K562 (cell line): ENCODE measurements around the gene CDC42SE2. TPM values are rescaled to one million over a fixed set of nuclear protein-coding genes. Genes with fewer than 3 reads are reported as not detected.

ENCODE experiments used
- ATAC-seq: fragments of 200-7000 bp; cut with Tn5 transposase; 3 replicates; pipeline ENCODE4 v1.9.1; 2020; ENCODE audit warnings: moderate library complexity
- BruUV-seq: library from RNA; stranded (reverse); fragments of 400-500 nt; replicated peaks from 2 replicates; lab custom pipeline; 2021; lab: Mats Ljungman, UMichigan
- CTCF ChIA-PET: fragments of 300-600 bp; formaldehyde crosslinking; extraction: SDS; loops from one replicate; lab custom pipeline; 2021; ENCODE audit warnings: low intra/inter-chr PET ratio; lab: Yijun Ruan, JAX
- POLR2A ChIA-PET: fragments of 300-600, 350-650 bp; sonication (Branson Sonifier 250); formaldehyde crosslinking; extraction: SDS; loops from one replicate; lab custom pipeline; 2021; ENCODE audit warnings: antibody characterized with exemption, inconsistent platforms; lab: Yijun Ruan, JAX
- DNase-seq, 4 experiments: peaks; one replicate each; pipeline versions ENCODE4 v3.0.0 to v3.0.0-alpha.2; 2011 to 2018; ENCODE audit warnings: low spot score in 3 of 4, mixed read lengths in 3 of 4; ENCODE audit errors: extremely low read depth in 1 of 4
- FAIRE-seq: peaks from 2 replicates; lab custom pipeline; 2011; peaks lifted over from hg19 to GRCh38; lab: Jason Lieb, UNC
- H2AFZ ChIP-seq: 2 replicates; pipeline ENCODE4 v1.6.0; 2011; ENCODE audit warnings: low read depth, low read length, control low read depth, inconsistent platforms
- H3K27ac ChIP-seq: fragments of 200-600 bp; 3 replicates; pipeline ENCODE4 v1.8.0; 2011; ENCODE audit warnings: low read depth, mild to moderate bottlenecking, control low read depth, inconsistent platforms, low read length, moderate library complexity, mixed read lengths; ENCODE audit errors: extremely low read depth
- H3K27me3 ChIP-seq, 2 experiments: fragments of 300-600 bp in 1 of 2; 2 replicates in 1 of 2; 3 replicates in 1 of 2; pipeline versions ENCODE4 v1.6.0 to v1.8.0; 2011; ENCODE audit warnings: inconsistent platforms in 2 of 2, low read length in 2 of 2, mild to moderate bottlenecking in 1 of 2, mixed read lengths in 1 of 2, moderate library complexity in 1 of 2; ENCODE audit not compliant: control insufficient read depth in 2 of 2, insufficient read depth in 2 of 2
- H3K36me3 ChIP-seq: fragments of 300-600 bp; 3 replicates; pipeline ENCODE4 v1.8.0; 2011; ENCODE audit warnings: mild to moderate bottlenecking, low read length, inconsistent platforms; ENCODE audit not compliant: control insufficient read depth, insufficient read depth
- H3K4me1 ChIP-seq, 2 experiments: fragments of 200-600 bp in 1 of 2; replicated peaks in 1 of 2; 2 replicates in 1 of 2; 3 replicates in 1 of 2; pipeline versions ENCODE4 v1.5.1 to v1.8.0; 2011; ENCODE audit warnings: inconsistent platforms in 2 of 2, low read length in 2 of 2, mild to moderate bottlenecking in 1 of 2, mixed read lengths in 1 of 2, moderate library complexity in 1 of 2; ENCODE audit not compliant: control insufficient read depth in 2 of 2, insufficient read depth in 2 of 2
- H3K4me2 ChIP-seq: 2 replicates; pipeline ENCODE4 v1.6.1; 2011; ENCODE audit warnings: low read length, control low read depth, inconsistent platforms, mixed read lengths; ENCODE audit not compliant: insufficient read depth
- H3K4me3 ChIP-seq: fragments of 200-600 bp; sonication (generic), shearing (Covaris generic); 2 replicates; pipeline ENCODE4 v1.5.1; 2016; ENCODE audit warnings: control low read depth, inconsistent platforms
- H3K79me2 ChIP-seq: fragments of 200-600 bp; 3 replicates; pipeline ENCODE4 v1.8.0; 2011; ENCODE audit warnings: low read length, inconsistent platforms; ENCODE audit not compliant: control insufficient read depth, insufficient read depth
- H3K9ac ChIP-seq, 2 experiments: 2 replicates each; pipeline versions ENCODE4 v1.6.0 to v1.6.1; 2011; ENCODE audit warnings: low read depth in 2 of 2, low read length in 2 of 2, control low read depth in 1 of 2, inconsistent platforms in 1 of 2, mild to moderate bottlenecking in 1 of 2, mixed read lengths in 1 of 2; ENCODE audit not compliant: insufficient read depth in 1 of 2
- H3K9me1 ChIP-seq: one replicate; pipeline ENCODE4 v1.6.0; 2011; ENCODE audit warnings: inconsistent platforms, mild to moderate bottlenecking, low read length, moderate library complexity; ENCODE audit not compliant: control insufficient read depth, insufficient read depth
- H3K9me3 ChIP-seq: replicated peaks from 2 replicates; pipeline ENCODE4 v1.5.1; 2011; ENCODE audit warnings: low read depth, low read length, inconsistent platforms; ENCODE audit not compliant: control insufficient read depth, insufficient read depth
- H4K20me1 ChIP-seq: replicated peaks from 2 replicates; pipeline ENCODE4 v1.6.1; 2011; ENCODE audit warnings: low read length, inconsistent platforms, mixed read lengths; ENCODE audit not compliant: control insufficient read depth, insufficient read depth
- ATF7 ChIP-seq: fragments of 450-650 bp; IDR thresholded peaks from 2 replicates; pipeline ENCODE4 v1.7.1; 2014; ENCODE audit warnings: mild to moderate bottlenecking, moderate library complexity
- BDP1 ChIP-seq: IDR thresholded peaks from 3 replicates; pipeline ENCODE4 v1.6.1; 2011; ENCODE audit not compliant: insufficient read length, insufficient read depth
- FOXK2 ChIP-seq, 2 experiments: fragments of 450-650 bp; IDR thresholded peaks in 1 of 2; conservative IDR thresholded peaks in 1 of 2; 2 replicates each; pipeline ENCODE4 v1.6.1; 2016; ENCODE audit warnings: low read depth in 2 of 2, mild to moderate bottlenecking in 1 of 2
- MCM7 ChIP-seq, 2 experiments: fragments of 450-650 bp; IDR thresholded peaks; 2 replicates each; pipeline ENCODE4 v1.6.1; 2016 to 2018
- NEUROD1 ChIP-seq: fragments of 150-350 bp; IDR thresholded peaks from 2 replicates; pipeline ENCODE4 v1.6.1; 2014; ENCODE audit warnings: borderline replicate concordance, low read length, low read depth; ENCODE audit not compliant: partially characterized antibody
- RCOR1 ChIP-seq, 2 experiments: IDR thresholded peaks; 2 replicates each; pipeline ENCODE4 v1.6.1; 2012; ENCODE audit warnings: low read depth in 2 of 2, low read length in 2 of 2, borderline replicate concordance in 1 of 2, improper control_type of control experiment in 1 of 2
- TCF7 ChIP-seq: sonication (generic); IDR thresholded peaks from 2 replicates; pipeline ENCODE4 v1.6.1; 2016; ENCODE audit warnings: antibody characterized with exemption, borderline replicate concordance
- ZNF175 ChIP-seq: fragments of 200-800 bp; sonication (Bioruptor generic); IDR thresholded peaks from 2 replicates; pipeline ENCODE4 v1.6.1; 2016; ENCODE audit warnings: low read depth, mild to moderate bottlenecking, missing genetic modification characterization, missing compliant biosample characterization
- ZNF589 ChIP-seq: fragments of 200-800 bp; sonication (Bioruptor generic); IDR thresholded peaks from 2 replicates; pipeline ENCODE4 v1.6.1; 2016; ENCODE audit warnings: low read depth, missing genetic modification characterization, missing compliant biosample characterization
- in situ Hi-C: fragments of 300-500 bp; cut with MboI; formaldehyde crosslinking; loops from 4 replicates; pipeline ENCODE4 v1.15.0; 2018; ENCODE audit warnings: inconsistent platforms, mixed read lengths
- intact Hi-C: fragments of 100-400 bp; cut with micrococcal nuclease; formaldehyde crosslinking; loops from 2 replicates; pipeline ENCODE4 v1.14.2; 2022
- polyA plus RNA-seq, 8 experiments: library from polyadenylated mRNA; depleted of rRNA in 4 of 8; stranded (reverse) in 5 of 8; unstranded in 3 of 8; fragments of >200 nt; fragmentation: Nextera tagmentation in 2 of 8; fragmentation: Illumina TruSeq in 1 of 8; extraction: Ambion mirVana in 2 of 8; extraction: Trizol in 1 of 8; gene quantifications; 2 replicates each; pipeline versions ENCODE4 v1.2.1 to v1.2.3, GENCODE V29; 2011 to 2014; ENCODE audit warnings: inconsistent platforms in 1 of 8, missing spikeins in 1 of 8
- total RNA-seq, 7 experiments: library from RNA; depleted of rRNA in 6 of 7; stranded (reverse); fragments of >200 nt in 6 of 7; fragmentation: Illumina TruSeq in 2 of 7; extraction: Trizol in 2 of 7; gene quantifications; 2 replicates each; pipeline versions ENCODE4 v1.2.1 to v1.2.3, GENCODE V29; 2011 to 2021; ENCODE audit warnings: low replicate concordance in 1 of 7
- TF ChIP-seq, protein P1 (sequence below): fragments of 450-650 bp; formaldehyde crosslinking; conservative IDR thresholded peaks from 2 replicates; pipeline ENCODE4 v1.4.0; 2022; ENCODE audit warnings: mild to moderate bottlenecking, missing genetic modification characterization
- TF ChIP-seq, protein P2 (sequence below): sonication (generic); formaldehyde crosslinking; IDR thresholded peaks from 2 replicates; pipeline ENCODE4 v1.8.1; 2023; ENCODE audit warnings: mild to moderate bottlenecking, missing genetic modification reagents
- TF ChIP-seq, protein P3 (sequence below): sonication (generic); formaldehyde crosslinking; IDR thresholded peaks from 2 replicates; pipeline ENCODE4 v1.8.0; 2022; ENCODE audit warnings: mild to moderate bottlenecking, missing genetic modification reagents
- TF ChIP-seq, protein P4 (sequence below): fragments of 250-450 bp; sonication (Bioruptor Pico); IDR thresholded peaks from 2 replicates; pipeline ENCODE4 v1.8.0; 2022; ENCODE audit warnings: inconsistent platforms
- TF ChIP-seq, protein P5 (sequence below): fragments of 250-450 bp; sonication (Bioruptor Pico); IDR thresholded peaks from 2 replicates; pipeline ENCODE4 v1.8.0; 2021; ENCODE audit warnings: mild to moderate bottlenecking, moderate library complexity
- TF ChIP-seq, protein P6 (sequence below): fragments of 250-450 bp; sonication (Bioruptor Pico); IDR thresholded peaks from 2 replicates; pipeline ENCODE4 v1.4.0; 2020; ENCODE audit warnings: mild to moderate bottlenecking

Gene CDC42SE2
- total and polyA plus RNA-seq, 9 of the 15 experiments (the other 6 are each of a cell fraction or from before 2014, with no cell fraction given) = 24.8 to 44.3 (median 32.7) TPM

DNA sequence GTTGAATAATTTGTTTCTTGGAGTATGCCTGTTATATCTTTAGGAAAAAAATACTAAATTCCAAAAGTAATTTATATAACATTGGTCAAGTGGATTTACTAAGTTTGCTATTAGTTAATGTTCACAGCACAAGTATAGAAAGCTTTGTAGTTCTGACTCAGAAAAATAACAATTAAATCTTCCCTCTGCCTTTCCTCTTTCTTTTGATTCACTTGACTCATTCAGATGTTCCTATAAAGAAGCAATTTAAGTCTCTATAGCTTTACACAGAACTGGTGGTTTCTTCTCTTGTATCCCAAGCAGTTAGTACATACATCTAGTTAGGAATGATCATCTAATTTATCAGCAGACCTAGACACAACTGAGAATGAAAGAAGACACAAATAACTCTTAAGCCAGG, 4.5 kb upstream of the CDC42SE2 start:
- ATAC-seq (no peak), FAIRE-seq (no peak), DNase-seq (no peak)
- in situ Hi-C loops (no loop called here), intact Hi-C loops (no loop called here)
- ChIA-PET CTCF (no interaction called here), POLR2A (interaction anchor here (1.2 to 2.2 kb wide), 2 partner anchors 9 to 92 kb away, joined by 4 to 12 read pairs; no protein-coding TSS in a partner anchor)
- no peak overlapping the region for H3K9ac ChIP-seq
- H3K27ac ChIP-seq = no peak overlapping the region
- H3K4me1 ChIP-seq = peaks cover 8 to 16% of the 10 kb centered on the region in 2 experiments
- no peaks in the 10 kb centered on the region for H4K20me1 ChIP-seq
- H3K36me3 ChIP-seq = no peaks in the 10 kb centered on the region
- H3K9me3 ChIP-seq = no peaks in the 10 kb centered on the region
- H3K79me2 ChIP-seq = peaks cover 13% of the 10 kb centered on the region
- H3K27me3 ChIP-seq = no peaks in the 10 kb centered on the region
- no peak overlapping the region for H3K4me3 ChIP-seq
- H3K4me2 ChIP-seq = no peak overlapping the region
- BruUV-seq = no TSS peak
- H2AFZ ChIP-seq = no peak overlapping the region
- H3K9me1 ChIP-seq = no peaks in the 10 kb centered on the region
- TF ChIP-seq ZNF175 (no peak), NEUROD1 (no peak), ZNF589 (CRISPR knock-in tag) (no peak), RCOR1 (IDR thresholded peaks at IDR 0.05; ENCODE audit: borderline replicate concordance in 1 of 2, low read depth in 2 of 2, low read length in 2 of 2) (no peak), TCF7 (no peak), ATF7 (no peak), FOXK2 (conservative IDR thresholded peaks at IDR 0.05 in 1 of 2, IDR thresholded peaks at IDR 0.05 in 1 of 2; ENCODE audit: low read depth in 2 of 2) (no peak), MCM7 (IDR thresholded peaks at IDR 0.05) (no peak), BDP1 (no peak)
- TF ChIP-seq, protein P1, sequence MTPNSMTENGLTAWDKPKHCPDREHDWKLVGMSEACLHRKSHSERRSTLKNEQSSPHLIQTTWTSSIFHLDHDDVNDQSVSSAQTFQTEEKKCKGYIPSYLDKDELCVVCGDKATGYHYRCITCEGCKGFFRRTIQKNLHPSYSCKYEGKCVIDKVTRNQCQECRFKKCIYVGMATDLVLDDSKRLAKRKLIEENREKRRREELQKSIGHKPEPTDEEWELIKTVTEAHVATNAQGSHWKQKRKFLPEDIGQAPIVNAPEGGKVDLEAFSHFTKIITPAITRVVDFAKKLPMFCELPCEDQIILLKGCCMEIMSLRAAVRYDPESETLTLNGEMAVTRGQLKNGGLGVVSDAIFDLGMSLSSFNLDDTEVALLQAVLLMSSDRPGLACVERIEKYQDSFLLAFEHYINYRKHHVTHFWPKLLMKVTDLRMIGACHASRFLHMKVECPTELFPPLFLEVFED = no peak
- TF ChIP-seq, protein P2, sequence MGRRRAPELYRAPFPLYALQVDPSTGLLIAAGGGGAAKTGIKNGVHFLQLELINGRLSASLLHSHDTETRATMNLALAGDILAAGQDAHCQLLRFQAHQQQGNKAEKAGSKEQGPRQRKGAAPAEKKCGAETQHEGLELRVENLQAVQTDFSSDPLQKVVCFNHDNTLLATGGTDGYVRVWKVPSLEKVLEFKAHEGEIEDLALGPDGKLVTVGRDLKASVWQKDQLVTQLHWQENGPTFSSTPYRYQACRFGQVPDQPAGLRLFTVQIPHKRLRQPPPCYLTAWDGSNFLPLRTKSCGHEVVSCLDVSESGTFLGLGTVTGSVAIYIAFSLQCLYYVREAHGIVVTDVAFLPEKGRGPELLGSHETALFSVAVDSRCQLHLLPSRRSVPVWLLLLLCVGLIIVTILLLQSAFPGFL (CRISPR knock-in tag) = no peak
- TF ChIP-seq, protein P3, sequence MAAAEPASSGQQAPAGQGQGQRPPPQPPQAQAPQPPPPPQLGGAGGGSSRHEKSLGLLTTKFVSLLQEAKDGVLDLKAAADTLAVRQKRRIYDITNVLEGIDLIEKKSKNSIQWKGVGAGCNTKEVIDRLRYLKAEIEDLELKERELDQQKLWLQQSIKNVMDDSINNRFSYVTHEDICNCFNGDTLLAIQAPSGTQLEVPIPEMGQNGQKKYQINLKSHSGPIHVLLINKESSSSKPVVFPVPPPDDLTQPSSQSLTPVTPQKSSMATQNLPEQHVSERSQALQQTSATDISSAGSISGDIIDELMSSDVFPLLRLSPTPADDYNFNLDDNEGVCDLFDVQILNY (CRISPR knock-in tag) = no peak
- TF ChIP-seq, protein P4, sequence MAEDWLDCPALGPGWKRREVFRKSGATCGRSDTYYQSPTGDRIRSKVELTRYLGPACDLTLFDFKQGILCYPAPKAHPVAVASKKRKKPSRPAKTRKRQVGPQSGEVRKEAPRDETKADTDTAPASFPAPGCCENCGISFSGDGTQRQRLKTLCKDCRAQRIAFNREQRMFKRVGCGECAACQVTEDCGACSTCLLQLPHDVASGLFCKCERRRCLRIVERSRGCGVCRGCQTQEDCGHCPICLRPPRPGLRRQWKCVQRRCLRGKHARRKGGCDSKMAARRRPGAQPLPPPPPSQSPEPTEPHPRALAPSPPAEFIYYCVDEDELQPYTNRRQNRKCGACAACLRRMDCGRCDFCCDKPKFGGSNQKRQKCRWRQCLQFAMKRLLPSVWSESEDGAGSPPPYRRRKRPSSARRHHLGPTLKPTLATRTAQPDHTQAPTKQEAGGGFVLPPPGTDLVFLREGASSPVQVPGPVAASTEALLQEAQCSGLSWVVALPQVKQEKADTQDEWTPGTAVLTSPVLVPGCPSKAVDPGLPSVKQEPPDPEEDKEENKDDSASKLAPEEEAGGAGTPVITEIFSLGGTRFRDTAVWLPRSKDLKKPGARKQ = no peak
- TF ChIP-seq, protein P5, sequence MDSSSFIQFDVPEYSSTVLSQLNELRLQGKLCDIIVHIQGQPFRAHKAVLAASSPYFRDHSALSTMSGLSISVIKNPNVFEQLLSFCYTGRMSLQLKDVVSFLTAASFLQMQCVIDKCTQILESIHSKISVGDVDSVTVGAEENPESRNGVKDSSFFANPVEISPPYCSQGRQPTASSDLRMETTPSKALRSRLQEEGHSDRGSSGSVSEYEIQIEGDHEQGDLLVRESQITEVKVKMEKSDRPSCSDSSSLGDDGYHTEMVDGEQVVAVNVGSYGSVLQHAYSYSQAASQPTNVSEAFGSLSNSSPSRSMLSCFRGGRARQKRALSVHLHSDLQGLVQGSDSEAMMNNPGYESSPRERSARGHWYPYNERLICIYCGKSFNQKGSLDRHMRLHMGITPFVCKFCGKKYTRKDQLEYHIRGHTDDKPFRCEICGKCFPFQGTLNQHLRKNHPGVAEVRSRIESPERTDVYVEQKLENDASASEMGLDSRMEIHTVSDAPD (CRISPR knock-in tag) = no peak
- TF ChIP-seq, protein P6, sequence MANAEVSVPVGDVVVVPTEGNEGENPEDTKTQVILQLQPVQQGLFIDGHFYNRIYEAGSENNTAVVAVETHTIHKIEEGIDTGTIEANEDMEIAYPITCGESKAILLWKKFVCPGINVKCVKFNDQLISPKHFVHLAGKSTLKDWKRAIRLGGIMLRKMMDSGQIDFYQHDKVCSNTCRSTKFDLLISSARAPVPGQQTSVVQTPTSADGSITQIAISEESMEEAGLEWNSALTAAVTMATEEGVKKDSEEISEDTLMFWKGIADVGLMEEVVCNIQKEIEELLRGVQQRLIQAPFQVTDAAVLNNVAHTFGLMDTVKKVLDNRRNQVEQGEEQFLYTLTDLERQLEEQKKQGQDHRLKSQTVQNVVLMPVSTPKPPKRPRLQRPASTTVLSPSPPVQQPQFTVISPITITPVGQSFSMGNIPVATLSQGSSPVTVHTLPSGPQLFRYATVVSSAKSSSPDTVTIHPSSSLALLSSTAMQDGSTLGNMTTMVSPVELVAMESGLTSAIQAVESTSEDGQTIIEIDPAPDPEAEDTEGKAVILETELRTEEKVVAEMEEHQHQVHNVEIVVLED = no peak
